Stimulated activated naive CD8-positive, alpha-beta T cell treated with anti-CD3 and anti-CD28 coated beads, Interleukin-15, Interleukin-2, amounts not matched to agents 100 U/mL and 50 U/mL, for 24 hours (primary cell): ENCODE measurements around the gene CFB.
A peak's percentile ranks its signal among the peaks of the same experiment; 100 is the strongest.
"Not testable (repeated sequence)": the region's sequence is repeated elsewhere in the genome, so short reads cannot be mapped to it uniquely, and the experiment has no call there.

Source experiments
- ATAC-seq: fragments of 150-1000 bp; cut with Tn5 transposase; one replicate; pipeline ENCODE4 v1.10.0; 2021
- DNase-seq: peaks from one replicate; pipeline ENCODE4 v3.0.0; 2021

The CFB gene

DNA sequence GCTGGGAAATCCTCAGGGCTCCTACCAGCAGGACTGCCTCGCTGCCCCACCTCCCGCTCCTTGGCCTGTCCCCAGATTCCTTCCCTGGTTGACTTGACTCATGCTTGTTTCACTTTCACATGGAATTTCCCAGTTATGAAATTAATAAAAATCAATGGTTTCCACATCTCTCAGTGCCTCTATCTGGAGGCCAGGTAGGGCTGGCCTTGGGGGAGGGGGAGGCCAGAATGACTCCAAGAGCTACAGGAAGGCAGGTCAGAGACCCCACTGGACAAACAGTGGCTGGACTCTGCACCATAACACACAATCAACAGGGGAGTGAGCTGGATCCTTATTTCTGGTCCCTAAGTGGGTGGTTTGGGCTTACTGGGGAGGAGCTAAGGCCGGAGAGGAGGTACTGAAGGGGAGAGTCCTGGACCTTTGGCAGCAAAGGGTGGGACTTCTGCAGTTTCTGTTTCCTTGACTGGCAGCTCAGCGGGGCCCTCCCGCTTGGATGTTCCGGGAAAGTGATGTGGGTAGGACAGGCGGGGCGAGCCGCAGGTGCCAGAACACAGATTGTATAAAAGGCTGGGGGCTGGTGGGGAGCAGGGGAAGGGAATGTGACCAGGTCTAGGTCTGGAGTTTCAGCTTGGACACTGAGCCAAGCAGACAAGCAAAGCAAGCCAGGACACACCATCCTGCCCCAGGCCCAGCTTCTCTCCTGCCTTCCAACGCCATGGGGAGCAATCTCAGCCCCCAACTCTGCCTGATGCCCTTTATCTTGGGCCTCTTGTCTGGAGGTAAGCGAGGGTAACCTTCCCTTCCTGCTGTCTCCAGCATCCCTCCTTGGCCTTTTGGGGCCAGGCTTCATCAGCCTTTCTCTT, at the start of gene CFB:
CFB (plus strand) TSS at position 589 of the 863 bp plus-strand sequence; CDS start at position 716, 127 bp downstream.
- DNase-seq, result no peak
- ATAC-seq, result peak; percentile 19

DNA sequence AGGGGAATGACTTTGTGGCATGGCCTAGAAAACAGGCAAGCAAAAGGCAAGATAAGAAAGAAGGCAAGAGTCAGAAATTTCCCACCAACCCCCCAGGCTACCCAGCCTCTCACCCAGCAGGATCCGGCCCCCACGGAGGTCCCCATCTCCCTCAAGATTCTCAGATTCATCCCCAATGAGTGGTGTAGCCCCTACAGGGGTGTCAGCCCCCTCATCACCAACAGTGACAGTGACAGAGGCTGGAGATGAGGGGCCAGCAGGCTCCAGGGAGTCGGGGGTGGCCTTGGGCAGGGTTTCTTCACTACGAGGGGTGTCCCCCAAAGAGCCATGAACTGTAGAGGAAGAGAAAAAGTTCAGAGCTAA, 49.4 kb upstream of the CFB start:
- DNase-seq, result no peak
- ATAC-seq, result no peak

DNA sequence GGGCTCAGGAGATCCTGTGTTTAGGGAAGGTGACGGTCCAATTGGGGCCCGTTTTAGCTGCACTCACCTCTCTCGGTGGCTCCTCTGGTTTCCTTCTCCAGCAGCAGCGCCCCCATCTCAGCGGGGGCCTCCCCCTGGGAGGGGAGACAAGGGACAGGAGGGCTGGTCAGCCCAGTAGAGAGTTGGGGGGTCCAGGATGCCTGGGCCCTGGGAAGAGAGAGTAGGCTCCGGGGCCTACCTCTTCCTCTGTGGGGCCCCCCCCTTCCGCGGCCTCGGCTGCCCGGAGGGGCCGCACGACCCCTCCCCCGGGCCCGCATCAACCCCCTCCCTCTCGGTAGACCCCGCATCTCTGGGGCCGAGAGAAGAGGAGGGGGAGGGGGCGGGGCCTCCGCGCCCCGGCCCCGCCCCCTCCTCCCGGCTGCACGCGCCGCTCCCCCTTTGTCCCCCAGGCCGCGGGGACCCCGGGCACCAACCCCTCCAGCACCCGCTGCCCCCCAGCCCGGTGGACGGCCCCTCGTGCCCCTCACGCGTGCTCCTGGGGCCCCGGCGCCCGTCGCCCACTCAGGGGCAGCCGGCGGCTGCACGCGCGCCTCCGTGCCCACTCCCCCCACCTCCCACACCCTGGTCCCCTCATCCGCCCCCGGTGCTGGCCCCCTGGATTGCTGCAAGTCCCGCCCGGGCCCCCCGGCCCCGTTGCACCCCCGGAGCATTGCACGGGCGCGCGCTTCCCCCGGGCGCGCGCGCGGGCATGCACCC, 48.9 kb upstream of the CFB start:
- DNase-seq (peak; percentile 32), ATAC-seq (no peak)

DNA sequence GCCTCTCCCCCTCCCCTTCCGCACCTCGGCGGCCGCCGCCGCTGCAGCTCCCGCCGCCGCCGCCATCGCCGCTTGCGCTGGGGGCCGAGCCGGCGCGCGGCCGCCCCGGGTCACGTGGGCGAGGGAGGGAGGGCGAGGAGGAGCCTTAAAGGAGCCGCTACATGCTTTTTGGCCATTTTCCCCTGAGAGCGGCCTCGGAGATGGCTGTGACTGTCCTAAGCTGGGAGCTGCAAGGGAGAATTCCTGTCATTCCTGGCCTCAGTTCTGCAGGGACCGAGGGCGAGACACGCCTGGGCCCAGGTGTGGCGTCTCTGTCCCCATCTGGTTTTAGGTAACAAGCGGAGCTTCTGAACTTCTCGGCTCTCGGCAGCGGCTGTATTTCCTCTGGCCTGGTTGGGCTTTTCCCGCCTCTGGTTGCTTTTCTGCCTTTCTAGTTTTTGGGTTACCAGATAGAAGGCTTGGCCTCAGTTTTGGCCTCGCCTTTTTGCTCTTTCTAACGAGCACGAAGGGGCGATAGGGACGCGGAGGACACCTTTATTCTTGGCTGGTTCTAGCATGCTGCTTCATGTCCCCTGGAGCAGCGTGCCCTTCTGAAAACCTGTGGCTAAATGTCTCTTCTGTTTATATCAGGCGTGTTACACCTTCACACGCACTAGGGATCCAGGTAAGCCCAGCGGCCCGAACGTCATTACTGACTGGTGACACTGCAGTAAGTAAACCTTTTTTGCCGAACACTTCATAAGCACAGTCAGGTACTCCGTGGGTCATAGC, 48.1 kb upstream of the CFB start, which contains the start of gene EHMT2:
EHMT2 (minus strand) TSS at position 87 of the 771 bp plus-strand sequence; CDS start at position 66, 21 bp downstream.
- DNase-seq, result peak; percentile 90
- ATAC-seq, result peak; percentile 57

DNA sequence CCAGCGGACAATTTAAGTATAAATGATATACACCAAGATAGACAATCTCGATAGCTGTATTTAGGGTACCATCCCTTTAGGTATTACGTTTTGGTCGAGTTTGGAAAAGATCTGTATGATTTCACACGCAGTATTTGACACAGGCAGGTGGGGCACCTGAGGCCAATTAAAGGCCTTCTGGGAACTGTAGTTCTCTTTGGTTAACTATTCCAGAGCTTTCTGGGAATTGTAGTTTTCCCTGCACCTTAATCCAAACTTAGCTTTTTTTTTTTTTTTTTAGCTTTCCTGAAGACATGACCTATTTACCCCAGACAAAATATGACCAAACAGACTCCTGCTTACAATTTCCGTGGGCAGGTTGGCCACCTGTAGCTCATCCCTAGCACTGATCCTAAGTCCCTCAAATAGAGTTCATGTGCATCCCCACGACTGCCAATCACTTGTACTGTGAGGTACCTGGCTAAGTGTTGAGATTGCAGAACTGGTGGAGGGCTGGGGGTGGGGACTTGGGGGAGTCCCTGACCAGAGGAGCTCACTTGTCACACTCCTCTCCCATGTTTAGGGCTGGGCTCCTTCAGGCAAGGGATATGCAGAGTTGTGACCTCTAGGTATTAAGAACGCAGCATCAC, 47.4 kb upstream of the CFB start:
- DNase-seq (peak; percentile 22), ATAC-seq (peak; percentile 2)

DNA sequence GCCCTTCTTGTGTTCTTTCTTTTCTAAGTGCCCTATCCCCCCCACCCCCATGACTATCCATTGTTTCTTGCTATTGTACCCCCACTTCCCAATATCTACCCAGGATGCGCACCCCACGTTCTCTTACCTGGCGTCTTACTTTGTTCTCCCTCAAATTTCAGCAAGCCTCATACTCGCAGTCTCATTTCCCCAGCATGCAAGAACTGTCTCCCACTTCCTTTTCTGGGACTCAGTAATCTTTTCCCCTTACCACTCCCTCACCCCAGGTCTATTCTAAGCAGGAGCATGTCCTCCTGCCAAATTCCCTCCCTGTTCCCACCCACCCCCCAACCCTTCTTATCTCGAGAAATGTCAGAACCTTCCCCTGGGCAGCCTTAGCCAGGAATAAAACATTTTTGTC, 46.7 kb upstream of the CFB start:
- no peak for DNase-seq
- no peak for ATAC-seq

DNA sequence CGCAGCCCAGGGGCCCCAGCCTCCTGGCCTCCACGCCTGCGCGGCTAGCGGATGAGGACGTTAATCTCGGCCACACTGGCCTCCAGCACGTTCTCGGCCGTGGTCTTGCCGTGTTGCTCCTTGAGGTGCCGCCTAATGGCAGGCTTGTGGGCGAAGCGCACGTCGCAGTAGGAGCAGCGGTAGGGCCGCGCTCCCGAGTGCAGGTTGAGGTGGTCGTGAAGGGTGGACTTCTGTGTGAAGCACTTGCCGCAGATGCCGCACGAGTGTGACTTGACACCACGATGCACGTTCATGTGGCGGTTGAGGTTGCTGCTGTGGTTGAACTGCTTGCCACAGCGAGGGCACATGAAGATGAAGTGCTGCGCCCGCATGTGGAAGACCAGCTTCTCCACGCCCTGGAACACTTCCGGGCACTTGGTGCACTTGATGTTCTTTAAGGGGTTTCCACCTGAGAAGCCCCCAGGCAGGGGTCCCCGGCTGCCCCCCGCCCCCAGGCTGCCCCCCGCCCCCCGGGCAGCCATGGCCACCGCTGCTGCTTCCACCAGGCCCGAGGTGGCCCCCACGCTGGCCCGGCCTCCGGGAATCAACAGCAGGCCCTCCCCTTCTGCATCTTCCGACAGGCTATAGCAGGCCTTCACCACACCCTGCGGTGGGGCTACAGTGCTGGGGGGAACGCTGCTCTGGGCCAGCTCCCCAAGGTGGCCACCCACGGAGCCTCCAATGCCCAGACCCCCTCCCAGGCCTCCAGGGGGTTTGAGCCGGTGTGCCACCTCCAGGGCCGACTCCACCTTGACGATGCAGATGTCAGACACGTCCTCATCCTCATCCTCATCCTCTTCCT, 45.8 kb upstream of the CFB start:
- peak; percentile 25 for DNase-seq

DNA sequence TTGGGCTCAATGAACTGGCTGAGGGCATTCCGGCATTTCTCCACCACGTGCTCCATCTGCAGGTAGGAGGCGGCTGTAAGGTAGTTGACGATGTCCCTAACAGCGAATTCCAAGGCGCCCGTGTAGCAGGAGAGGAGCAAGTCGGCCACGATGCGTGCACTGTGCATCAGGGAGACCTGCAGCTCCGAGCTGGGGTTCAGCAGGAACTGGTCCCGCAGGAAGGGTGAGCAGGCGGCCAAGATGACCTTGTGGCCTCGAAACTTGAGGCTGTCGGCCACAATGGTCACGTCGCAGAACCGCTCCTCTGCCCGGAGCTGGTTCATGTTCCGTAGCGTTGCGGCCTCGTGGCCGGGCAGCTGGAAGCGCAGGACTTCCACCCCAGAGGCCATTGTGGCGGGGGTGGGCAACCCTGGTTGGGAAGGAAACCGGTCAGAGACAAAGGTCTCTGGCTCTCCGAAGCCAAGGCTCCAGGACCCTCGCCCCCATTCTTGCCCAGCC, 44.9 kb upstream of the CFB start:
- DNase-seq (no peak), ATAC-seq (no peak)

More for the DNA sequence above, 45.8 kb upstream of the CFB start:
- no peak for ATAC-seq

DNA sequence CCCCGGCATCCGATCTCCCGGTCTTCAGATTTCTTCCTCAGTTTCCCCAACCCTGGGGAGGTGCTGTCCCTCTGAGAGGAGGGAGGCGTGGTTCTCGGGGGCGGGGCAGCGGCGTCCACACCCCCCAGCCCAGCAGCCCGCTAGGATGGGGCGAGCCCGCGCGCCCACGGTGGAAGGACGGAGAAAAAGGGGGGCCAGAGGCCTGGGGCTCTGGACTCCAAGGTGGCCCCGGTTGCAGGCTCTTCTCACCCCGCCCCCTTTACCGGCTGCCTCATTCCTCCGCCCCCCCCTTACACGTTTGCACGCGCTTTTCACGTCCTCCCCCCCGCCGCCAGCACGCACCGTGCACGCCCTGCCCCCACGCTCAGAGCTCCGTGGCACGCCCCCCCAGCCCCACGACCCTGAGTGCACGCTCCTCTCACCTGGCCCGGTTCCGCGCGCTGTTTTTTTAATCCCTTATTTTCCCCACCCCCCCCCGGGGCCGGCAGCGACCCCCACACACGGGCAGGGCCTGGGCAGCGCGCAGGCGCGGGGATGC, 44.4 kb upstream of the CFB start:
- DNase-seq (peak; percentile 71), ATAC-seq (peak; percentile 6)

DNA sequence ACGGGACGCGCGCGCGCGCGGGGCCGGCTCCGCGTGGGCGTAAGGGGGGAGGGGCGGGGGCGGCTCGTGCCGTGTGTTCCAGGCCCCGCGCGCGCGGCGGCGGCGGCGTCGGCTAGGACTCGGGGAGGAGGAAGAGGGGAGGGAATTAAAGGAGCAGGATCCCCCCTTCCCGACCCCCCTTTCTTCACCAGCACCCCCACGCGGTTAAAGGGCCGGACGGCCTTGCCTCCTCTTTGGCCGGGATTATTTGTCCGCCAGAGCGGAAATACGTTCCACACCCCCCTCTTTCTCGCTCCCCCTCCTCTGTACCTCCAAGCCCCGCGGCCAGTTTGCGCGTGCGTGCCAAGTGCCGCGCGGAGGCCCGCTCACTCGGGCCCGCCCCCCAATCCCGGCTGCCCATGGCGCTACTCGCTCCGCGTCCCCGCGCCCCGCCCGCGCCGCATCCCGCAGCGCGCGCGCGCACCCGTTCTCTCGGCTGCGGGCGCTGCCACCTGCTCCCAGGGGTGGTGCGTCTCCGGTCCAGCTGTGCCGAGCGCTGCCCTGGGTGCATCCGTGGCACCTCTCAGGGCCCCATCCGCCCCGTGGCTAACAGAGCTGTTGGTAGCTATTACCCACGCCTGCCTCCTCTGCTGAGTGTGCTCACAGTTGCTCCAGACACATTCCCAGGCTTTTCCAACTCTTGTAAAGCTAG, 43.8 kb upstream of the CFB start, which contains the start of gene ZBTB12:
ZBTB12 (minus strand) TSS at position 134 of the 691 bp plus-strand sequence. CDS start 781 bp downstream, outside the sequence.
- DNase-seq, result peak; percentile 89
- ATAC-seq, result peak; percentile 78

DNA sequence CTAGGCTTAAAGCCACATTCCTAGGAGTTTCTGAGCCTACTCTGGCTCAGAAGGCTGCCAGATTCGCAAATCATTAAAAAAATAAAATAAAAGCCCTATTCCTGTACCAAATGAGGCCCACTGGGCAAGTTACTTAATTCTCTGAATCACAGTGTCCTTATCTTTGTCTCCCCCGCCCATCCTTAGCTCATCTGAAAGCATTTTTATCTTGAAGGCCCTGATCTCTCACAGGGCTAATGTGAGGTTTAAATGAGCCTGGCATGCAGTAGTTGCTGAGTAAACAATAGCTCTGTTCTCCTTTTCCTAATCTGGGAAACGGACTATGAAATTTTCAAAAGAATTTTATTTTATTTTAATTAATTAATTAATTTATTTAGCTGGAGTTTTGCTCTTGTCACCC, 41.9 kb upstream of the CFB start:
- DNase-seq (no peak), ATAC-seq (no peak)

DNA sequence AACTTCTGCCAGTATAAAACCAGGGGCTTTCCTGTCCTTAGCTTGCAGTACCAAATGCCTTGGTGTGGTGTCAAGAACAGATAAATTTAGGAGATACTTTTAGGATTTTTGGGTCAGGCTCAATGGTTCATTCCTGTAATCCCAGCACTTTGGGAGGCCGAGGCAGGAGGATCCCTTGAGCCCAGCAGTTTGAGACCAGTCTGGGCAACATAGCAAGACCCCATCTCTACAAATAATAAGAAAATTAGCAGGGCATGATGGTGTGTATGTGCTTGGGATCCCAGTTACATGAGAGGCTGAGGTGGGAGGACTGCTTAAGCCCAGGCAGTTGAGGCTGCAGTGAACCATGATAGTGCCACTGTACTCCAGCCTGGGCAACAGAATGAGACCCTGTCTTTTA, 40.9 kb upstream of the CFB start:
- ATAC-seq, result no peak
- DNase-seq, result no peak

DNA sequence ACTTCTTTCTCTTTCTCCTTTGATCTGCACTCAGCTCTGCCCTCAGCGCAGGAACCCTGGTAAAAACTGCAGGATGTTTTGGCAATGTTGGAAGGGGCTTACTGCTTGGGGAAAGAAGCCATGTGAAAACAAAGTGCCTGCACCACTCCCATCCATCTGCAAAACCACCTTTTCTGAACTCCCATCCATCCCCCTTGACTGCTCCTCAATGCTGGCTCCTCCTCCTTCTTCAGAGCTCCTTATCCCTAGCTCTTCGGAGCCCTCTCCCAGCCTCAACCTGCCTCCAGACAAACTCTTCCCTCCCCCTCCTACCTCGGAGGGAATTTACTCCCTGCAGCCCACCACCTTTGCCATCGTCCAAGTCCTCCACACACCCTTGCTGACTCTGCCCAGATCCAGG, 39.8 kb upstream of the CFB start:
- no peak for DNase-seq
- no peak for ATAC-seq

DNA sequence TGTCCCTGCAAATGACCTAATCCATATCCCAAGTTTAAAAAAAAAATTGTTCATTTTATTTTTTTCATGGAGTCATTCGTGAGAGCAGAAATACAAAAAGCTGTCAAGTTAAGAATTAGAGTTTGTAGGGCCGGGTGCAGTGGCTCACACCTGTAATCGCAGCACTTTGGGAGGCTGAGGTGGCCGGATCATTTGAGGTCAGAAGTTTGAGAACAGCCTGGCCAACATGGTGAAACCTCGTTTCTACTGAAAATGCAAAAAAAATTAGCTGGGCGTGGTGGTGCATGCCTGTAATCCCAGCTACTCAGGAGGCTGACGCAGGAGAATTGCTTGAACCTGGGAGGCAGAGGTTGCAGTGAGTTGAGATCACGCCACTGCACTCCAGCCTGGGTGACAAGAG, 39.2 kb upstream of the CFB start:
- not testable (repeated sequence) for DNase-seq

DNA sequence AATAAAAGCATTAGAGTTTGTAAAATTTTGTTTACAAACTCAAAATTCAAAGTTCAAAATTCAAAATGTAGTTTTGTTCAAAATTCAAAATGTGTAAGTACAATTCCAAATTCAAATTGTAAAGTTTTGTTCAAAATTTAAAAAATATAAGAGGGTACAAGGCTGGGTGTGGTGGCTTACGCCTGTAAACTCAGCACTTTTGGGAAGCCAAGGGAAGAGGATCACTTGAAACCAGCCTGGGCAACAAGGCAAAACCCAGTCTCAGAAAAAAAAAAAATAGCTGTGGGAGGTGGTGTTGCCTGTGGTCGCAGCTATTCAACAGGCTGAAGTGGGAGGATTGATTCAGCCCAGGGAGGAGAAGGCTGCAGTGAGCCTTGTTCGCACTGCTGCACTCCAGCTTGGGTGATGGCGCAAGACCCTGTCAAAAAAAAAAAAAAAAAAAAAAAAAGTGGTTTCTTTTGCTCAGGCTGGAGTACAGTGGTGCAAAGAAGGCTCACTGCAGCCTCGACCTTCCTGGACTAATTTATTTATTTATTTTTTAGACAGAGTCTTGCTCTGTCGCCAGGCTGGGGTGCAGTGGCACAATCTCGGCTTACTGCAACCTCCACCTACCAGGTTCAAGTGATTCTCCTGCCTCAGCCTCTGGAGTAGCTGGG, 38.6 kb upstream of the CFB start:
- DNase-seq (no peak), ATAC-seq (peak; percentile 44)

More for the DNA sequence above, 39.2 kb upstream of the CFB start:
- not testable (repeated sequence) for ATAC-seq

DNA sequence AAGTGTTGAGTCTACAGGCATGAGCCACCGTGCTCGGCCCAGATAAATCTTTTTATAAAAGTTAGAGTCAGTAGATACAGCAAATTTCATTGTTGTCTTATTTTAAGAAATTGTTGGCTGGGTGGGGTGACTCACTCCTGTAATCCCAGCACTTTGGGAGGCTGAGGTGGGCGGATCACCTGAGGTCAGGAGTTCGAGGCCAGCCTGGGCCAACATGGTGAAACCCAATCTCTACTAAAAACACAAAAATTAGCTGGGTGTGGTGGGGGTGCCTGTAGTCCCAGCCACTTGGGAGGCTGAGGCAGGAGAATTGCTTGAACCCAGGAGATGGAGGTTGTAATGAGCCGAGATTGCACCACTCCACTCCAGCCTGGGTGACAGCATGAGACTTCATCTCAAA, 37.6 kb upstream of the CFB start:
- DNase-seq, ATAC-seq: not testable (repeated sequence)

DNA sequence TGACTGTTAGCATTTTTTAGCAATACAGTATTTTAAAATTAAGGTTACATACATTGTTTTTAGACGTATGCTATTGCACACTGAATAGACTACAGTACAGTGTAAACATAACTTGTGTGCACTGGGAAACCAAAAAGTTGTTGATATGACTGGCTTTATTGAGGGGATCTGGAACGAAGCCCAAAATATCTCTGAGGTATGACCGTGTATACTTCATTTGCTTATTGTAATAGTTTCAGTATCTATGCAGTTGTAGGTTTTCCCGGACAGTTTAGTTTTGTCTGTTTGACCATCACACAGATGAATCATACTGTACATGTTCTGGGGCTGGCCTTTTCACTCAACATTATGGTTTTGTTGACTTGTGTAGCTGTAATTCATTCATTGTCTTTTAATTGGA, 37.1 kb upstream of the CFB start:
- DNase-seq, result no peak
- peak; percentile 47 for ATAC-seq

DNA sequence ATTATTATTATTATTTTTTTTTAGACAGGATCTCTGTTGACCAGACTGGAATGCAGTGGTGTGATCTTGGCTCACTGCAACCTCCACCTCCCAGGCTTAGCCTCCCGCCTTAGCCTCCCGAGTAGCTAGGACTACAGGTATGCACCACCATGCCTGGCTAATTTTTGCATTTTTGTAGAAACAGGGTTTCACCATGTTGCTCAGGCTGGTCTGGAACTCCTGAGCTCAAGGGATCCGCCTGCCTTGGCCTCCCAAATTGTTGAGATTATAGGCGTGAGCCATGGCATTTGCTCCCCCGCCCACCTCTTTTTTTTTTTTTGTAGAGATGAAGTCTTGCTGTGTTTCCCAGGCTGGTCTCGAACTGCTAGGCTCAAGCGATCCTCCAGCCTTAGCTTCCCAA, 36.6 kb upstream of the CFB start:
- not testable (repeated sequence) for DNase-seq, ATAC-seq
